HCT116 (cell line): ENCODE results near the gene ZNF750. TPM values are rescaled to one million over a fixed set of nuclear protein-coding genes. Genes with fewer than 3 reads are reported as not detected.

Experiments used
- ATAC-seq: fragments of 200-7000 bp; cut with Tn5 transposase; 2 replicates; pipeline ENCODE4 v1.9.1; 2020; ENCODE audit warnings: mild to moderate bottlenecking, moderate library complexity
- BruUV-seq: library from RNA; stranded (reverse); fragments of 400-500 nt; replicated peaks from 2 replicates; lab custom pipeline; 2021; lab: Mats Ljungman, UMichigan
- CTCF ChIA-PET: fragments of 300-600 bp; sonication (Branson Sonifier 250); formaldehyde crosslinking; loops from one replicate; lab custom pipeline; 2021; ENCODE audit warnings: antibody characterized with exemption; lab: Charles Lee
- POLR2A ChIA-PET: fragments of 300-600, 350-600 bp; sonication (Branson Sonifier 250); formaldehyde crosslinking; loops from one replicate; lab custom pipeline; 2021; ENCODE audit warnings: antibody characterized with exemption; lab: Charles Lee
- RAD21 ChIA-PET, 2 experiments: fragments of 300-600 bp; sonication (Branson Sonifier 250); formaldehyde crosslinking; loops; one replicate each; lab custom pipeline; 2023; ENCODE audit warnings: low total read pairs in 2 of 2; ENCODE audit not compliant: uncharacterized antibody in 2 of 2, unreplicated experiment in 2 of 2, low non-redundant PET in 1 of 2; lab: Charles Lee
- DNase-seq: peaks from one replicate; pipeline ENCODE4 v3.0.0-alpha.2; 2010; ENCODE audit warnings: low read depth, low spot score
- H2AFZ ChIP-seq: fragments of 200-600 bp; shearing (Covaris generic), sonication (generic); 2 replicates; pipeline ENCODE4 v1.6.1; 2017; ENCODE audit warnings: low read depth, mixed run types, mixed read lengths, antibody characterized with exemption, low read length; ENCODE audit not compliant: poor library complexity, severe bottlenecking
- H3K27ac ChIP-seq: 2 replicates; pipeline ENCODE4 v1.5.1; 2012; ENCODE audit warnings: low read depth, low read length
- H3K27me3 ChIP-seq: fragments of 200-600 bp; sonication (generic); 2 replicates; pipeline ENCODE4 v1.6.1; 2016; ENCODE audit warnings: mixed run types, low read length, mixed read lengths; ENCODE audit not compliant: insufficient read depth
- H3K36me3 ChIP-seq, 2 experiments: fragments of 200-500 bp in 1 of 2; fragments of 200-600 bp in 1 of 2; sonication (Bioruptor generic) in 1 of 2; sonication (generic) in 1 of 2; 2 replicates each; pipeline versions ENCODE4 v1.5.1 to v1.6.1; 2014 to 2016; ENCODE audit warnings: low read length in 2 of 2, inconsistent platforms in 1 of 2, mixed read lengths in 1 of 2, mixed run types in 1 of 2; ENCODE audit not compliant: insufficient read depth in 2 of 2, control insufficient read depth in 1 of 2
- H3K4me1 ChIP-seq, 2 experiments: fragments of 200-600 bp in 1 of 2; sonication (generic) in 1 of 2; 2 replicates each; pipeline versions ENCODE4 v1.5.1 to v1.6.1; 2012 to 2017; ENCODE audit warnings: low read length in 2 of 2, inconsistent platforms in 1 of 2, mild to moderate bottlenecking in 1 of 2, mixed read lengths in 1 of 2, mixed run types in 1 of 2, moderate library complexity in 1 of 2; ENCODE audit not compliant: insufficient read depth in 2 of 2, control insufficient read depth in 1 of 2
- H3K4me2 ChIP-seq: fragments of 200-600 bp; sonication (generic); 2 replicates; pipeline ENCODE4 v1.6.1; 2017; ENCODE audit warnings: mixed run types, low read length, mixed read lengths
- H3K4me3 ChIP-seq, 2 experiments: fragments of 200-600 bp in 1 of 2; sonication (generic) in 1 of 2; replicated peaks in 1 of 2; 2 replicates each; pipeline ENCODE4 v1.5.1; 2011 to 2016; ENCODE audit warnings: low read length in 2 of 2, control low read depth in 1 of 2, low read depth in 1 of 2, mild to moderate bottlenecking in 1 of 2, mixed read lengths in 1 of 2, mixed run types in 1 of 2
- H3K79me2 ChIP-seq: fragments of 200-600 bp; sonication (generic); 2 replicates; pipeline ENCODE4 v1.6.1; 2017; ENCODE audit warnings: mild to moderate bottlenecking, mixed run types, low read length, moderate library complexity, mixed read lengths; ENCODE audit not compliant: insufficient read depth
- H3K9ac ChIP-seq: fragments of 200-600 bp; sonication (generic); 2 replicates; pipeline ENCODE4 v1.6.1; 2016; ENCODE audit warnings: low read length, mixed read lengths
- H3K9me2 ChIP-seq: fragments of 200-600 bp; sonication (generic), shearing (Covaris generic); 2 replicates; pipeline ENCODE4 v1.6.1; 2017; ENCODE audit warnings: mixed run types, mild to moderate bottlenecking, moderate library complexity; ENCODE audit not compliant: insufficient read depth
- H3K9me3 ChIP-seq, 2 experiments: fragments of 200-500 bp in 1 of 2; fragments of 200-600 bp in 1 of 2; sonication (Bioruptor generic) in 1 of 2; sonication (generic) in 1 of 2; 2 replicates each; pipeline ENCODE4 v1.6.1; 2014 to 2017; ENCODE audit warnings: low read length in 2 of 2, mixed read lengths in 2 of 2, inconsistent platforms in 1 of 2, low read depth in 1 of 2, mild to moderate bottlenecking in 1 of 2, mixed run types in 1 of 2, moderate library complexity in 1 of 2; ENCODE audit not compliant: control insufficient read depth in 1 of 2, insufficient read depth in 1 of 2
- H4K20me1 ChIP-seq: fragments of 200-600 bp; sonication (generic), shearing (Covaris generic); 2 replicates; pipeline ENCODE4 v1.6.1; 2017; ENCODE audit warnings: mixed run types, mild to moderate bottlenecking, moderate library complexity; ENCODE audit not compliant: insufficient read depth
- CEBPB ChIP-seq: IDR thresholded peaks from 2 replicates; pipeline ENCODE4 v1.6.1; 2012; ENCODE audit warnings: low read depth
- EGR1 ChIP-seq: IDR thresholded peaks from 2 replicates; pipeline ENCODE4 v1.6.1; 2012; ENCODE audit warnings: low read depth
- ELF1 ChIP-seq: IDR thresholded peaks from 2 replicates; pipeline ENCODE4 v1.6.1; 2012; ENCODE audit warnings: low read depth, borderline replicate concordance
- FOSL1 ChIP-seq: IDR thresholded peaks from 2 replicates; pipeline ENCODE4 v1.6.1; 2012; ENCODE audit warnings: low read depth
- JUND ChIP-seq: IDR thresholded peaks from 2 replicates; pipeline ENCODE4 v1.6.1; 2012
- POLR2AphosphoS5 ChIP-seq: IDR thresholded peaks from 2 replicates; pipeline ENCODE4 v1.6.1; 2011; ENCODE audit warnings: mild to moderate bottlenecking, low read depth, low read length, moderate library complexity
- RAD21 ChIP-seq: IDR thresholded peaks from 2 replicates; pipeline ENCODE4 v1.6.1; 2012; ENCODE audit warnings: low read depth, mild to moderate bottlenecking
- SIN3A ChIP-seq: IDR thresholded peaks from 2 replicates; pipeline ENCODE4 v1.6.1; 2012; ENCODE audit warnings: low read depth
- SRF ChIP-seq: IDR thresholded peaks from 2 replicates; pipeline ENCODE4 v1.6.1; 2012; ENCODE audit warnings: low read depth
- ZFX ChIP-seq: fragments of 450-650 bp; IDR thresholded peaks from 2 replicates; pipeline ENCODE4 v1.6.1; 2017
- ZNF274 ChIP-seq: fragments of 200-500 bp; sonication (Bioruptor generic); IDR thresholded peaks from 2 replicates; pipeline ENCODE4 v1.6.1; 2014; ENCODE audit warnings: mild to moderate bottlenecking, low read depth, low read length, inconsistent platforms
- intact Hi-C: fragments of 100-400 bp; cut with micrococcal nuclease; formaldehyde crosslinking; loops from 2 replicates; pipeline ENCODE4 v1.10.0; 2022
- total RNA-seq: library from RNA; stranded (reverse); gene quantifications from one replicate; pipeline ENCODE4 v1.2.1, GENCODE V29; 2021; ENCODE audit not compliant: unreplicated experiment
- TF ChIP-seq, protein P1 (sequence below): IDR thresholded peaks from 2 replicates; pipeline ENCODE4 v1.6.1; 2011; ENCODE audit warnings: mild to moderate bottlenecking, low read length, moderate library complexity; ENCODE audit not compliant: insufficient replicate concordance; ENCODE audit errors: extremely low read depth
- TF ChIP-seq, protein P2 (sequence below): IDR thresholded peaks from 2 replicates; pipeline ENCODE4 v1.6.1; 2012
- TF ChIP-seq, protein P3 (sequence below): IDR thresholded peaks from 2 replicates; pipeline ENCODE4 v1.6.1; 2012
- TF ChIP-seq, protein P4 (sequence below), 3 experiments: fragments of 200-600 bp in 1 of 3; sonication (generic) in 1 of 3; IDR thresholded peaks in 2 of 3; conservative IDR thresholded peaks in 1 of 3; 2 replicates each; pipeline ENCODE4 v1.5.1; 2012 to 2017; ENCODE audit warnings: low read depth in 2 of 3, low read length in 2 of 3, antibody characterized with exemption in 1 of 3, borderline replicate concordance in 1 of 3, control low read depth in 1 of 3, mild to moderate bottlenecking in 1 of 3, mixed read lengths in 1 of 3, mixed run types in 1 of 3, moderate library complexity in 1 of 3; ENCODE audit not compliant: insufficient read depth in 1 of 3

ZNF750 gene
- total RNA-seq, 1 experiment from 2014 or later = not detected

DNA sequence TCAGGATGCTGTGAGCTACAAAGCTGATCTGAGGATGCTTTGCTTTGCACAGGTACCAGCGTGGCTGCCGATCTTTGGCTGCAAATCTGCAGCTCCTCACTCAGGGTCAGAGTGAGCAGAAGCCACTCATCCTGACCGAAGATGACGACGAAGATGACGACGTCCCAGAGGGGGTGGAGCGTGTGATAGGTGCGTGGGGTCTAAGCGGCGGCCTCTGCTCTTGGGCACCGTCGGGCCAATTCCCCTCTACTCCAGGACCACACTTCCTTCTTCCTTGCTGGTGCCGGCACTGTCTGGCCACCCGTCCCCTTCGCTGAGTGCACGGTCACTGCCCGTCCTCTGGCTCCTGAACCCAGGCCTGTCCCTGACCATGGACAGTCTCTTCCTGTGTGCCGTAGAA is 34.0 kb downstream of the ZNF750 start:
- Histone ChIP-seq H4K20me1 (0 out of 2 replicates have a peak, but pooled peaks cover 4% of the 10 kb centered on the region), H3K4me3 (no peak overlapping the region), H3K27ac (no peak overlapping the region), H3K79me2 (peaks cover 27% of the 10 kb centered on the region), H2AFZ (no peak overlapping the region), H3K4me2 (no peak overlapping the region), H3K4me1 (no peaks in the 10 kb centered on the region), H3K27me3 (no peaks in the 10 kb centered on the region), H3K9me3 (no peaks in the 10 kb centered on the region), H3K36me3 (peaks cover 0 to 13% of the 10 kb centered on the region in 2 experiments; a peak in 1 of 4 replicates), H3K9me2 (no peaks in the 10 kb centered on the region), H3K9ac (no peak overlapping the region)
- BruUV-seq = no TSS peak
- ChIA-PET RAD21 (no interaction called here), CTCF (no interaction called here), POLR2A (no interaction called here)
- intact Hi-C loops = no loop called here
- TF ChIP-seq SIN3A = no peak
- TF ChIP-seq, protein P1, sequence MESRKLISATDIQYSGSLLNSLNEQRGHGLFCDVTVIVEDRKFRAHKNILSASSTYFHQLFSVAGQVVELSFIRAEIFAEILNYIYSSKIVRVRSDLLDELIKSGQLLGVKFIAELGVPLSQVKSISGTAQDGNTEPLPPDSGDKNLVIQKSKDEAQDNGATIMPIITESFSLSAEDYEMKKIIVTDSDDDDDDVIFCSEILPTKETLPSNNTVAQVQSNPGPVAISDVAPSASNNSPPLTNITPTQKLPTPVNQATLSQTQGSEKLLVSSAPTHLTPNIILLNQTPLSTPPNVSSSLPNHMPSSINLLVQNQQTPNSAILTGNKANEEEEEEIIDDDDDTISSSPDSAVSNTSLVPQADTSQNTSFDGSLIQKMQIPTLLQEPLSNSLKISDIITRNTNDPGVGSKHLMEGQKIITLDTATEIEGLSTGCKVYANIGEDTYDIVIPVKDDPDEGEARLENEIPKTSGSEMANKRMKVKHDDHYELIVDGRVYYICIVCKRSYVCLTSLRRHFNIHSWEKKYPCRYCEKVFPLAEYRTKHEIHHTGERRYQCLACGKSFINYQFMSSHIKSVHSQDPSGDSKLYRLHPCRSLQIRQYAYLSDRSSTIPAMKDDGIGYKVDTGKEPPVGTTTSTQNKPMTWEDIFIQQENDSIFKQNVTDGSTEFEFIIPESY = no peak
- DNase-seq (no peak), ATAC-seq (no peak)

DNA sequence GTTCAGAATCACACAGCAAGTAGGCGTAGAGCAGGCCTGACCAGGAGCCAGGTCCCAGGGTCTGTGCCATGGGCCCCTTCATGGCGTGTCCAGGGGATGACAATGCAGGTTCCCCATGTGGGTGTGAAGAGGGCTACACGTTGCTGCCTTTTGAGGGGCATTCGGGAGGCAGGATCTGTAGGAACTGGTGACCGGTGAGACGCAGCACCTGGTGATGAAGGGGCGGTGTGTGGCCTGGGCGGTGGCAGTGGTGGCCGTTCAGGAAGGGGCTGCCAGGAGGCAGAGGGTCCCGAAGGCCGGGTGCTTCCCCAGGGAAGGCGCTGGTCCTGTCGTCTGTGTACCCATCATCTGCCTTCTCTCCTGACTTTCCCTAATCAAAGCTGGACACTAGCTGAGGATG is 34.6 kb downstream of the ZNF750 start:
- H3K4me3 ChIP-seq = no peak overlapping the region
- H3K9me2 ChIP-seq = no peaks in the 10 kb centered on the region
- DNase-seq (no peak), ATAC-seq (no peak)
- no peak overlapping the region for H2AFZ ChIP-seq
- H4K20me1 ChIP-seq = 0 out of 2 replicates have a peak, but pooled peaks cover 4% of the 10 kb centered on the region
- H3K4me1 ChIP-seq = no peaks in the 10 kb centered on the region
- no peak overlapping the region for H3K9ac ChIP-seq
- H3K27me3 ChIP-seq = no peaks in the 10 kb centered on the region
- BruUV-seq = no TSS peak
- peaks cover 27% of the 10 kb centered on the region for H3K79me2 ChIP-seq
- ChIA-PET POLR2A (no interaction called here), RAD21 (no interaction called here), CTCF (no interaction called here)
- H3K4me2 ChIP-seq = no peak overlapping the region
- peaks cover 0 to 14% of the 10 kb centered on the region in 2 experiments; a peak in 1 of 4 replicates for H3K36me3 ChIP-seq
- H3K9me3 ChIP-seq = no peaks in the 10 kb centered on the region
- intact Hi-C loops = no loop called here
- H3K27ac ChIP-seq = no peak overlapping the region
- TF ChIP-seq POLR2AphosphoS5 = no peak
- TF ChIP-seq, protein P2, sequence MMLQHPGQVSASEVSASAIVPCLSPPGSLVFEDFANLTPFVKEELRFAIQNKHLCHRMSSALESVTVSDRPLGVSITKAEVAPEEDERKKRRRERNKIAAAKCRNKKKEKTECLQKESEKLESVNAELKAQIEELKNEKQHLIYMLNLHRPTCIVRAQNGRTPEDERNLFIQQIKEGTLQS = no peak
- no peak for TF ChIP-seq EGR1
- TF ChIP-seq RAD21 = no peak
- TF ChIP-seq ELF1 = no peak
- TF ChIP-seq SRF = no peak
- no peak for TF ChIP-seq FOSL1
- TF ChIP-seq, protein P3, sequence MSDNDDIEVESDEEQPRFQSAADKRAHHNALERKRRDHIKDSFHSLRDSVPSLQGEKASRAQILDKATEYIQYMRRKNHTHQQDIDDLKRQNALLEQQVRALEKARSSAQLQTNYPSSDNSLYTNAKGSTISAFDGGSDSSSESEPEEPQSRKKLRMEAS = no peak
- TF ChIP-seq JUND = no peak
- TF ChIP-seq CEBPB = no peak
- TF ChIP-seq ZNF274 = no peak
- no peak for TF ChIP-seq ZFX
- no peak for TF ChIP-seq SIN3A
- TF ChIP-seq, protein P1 = no peak
- TF ChIP-seq, protein P4, sequence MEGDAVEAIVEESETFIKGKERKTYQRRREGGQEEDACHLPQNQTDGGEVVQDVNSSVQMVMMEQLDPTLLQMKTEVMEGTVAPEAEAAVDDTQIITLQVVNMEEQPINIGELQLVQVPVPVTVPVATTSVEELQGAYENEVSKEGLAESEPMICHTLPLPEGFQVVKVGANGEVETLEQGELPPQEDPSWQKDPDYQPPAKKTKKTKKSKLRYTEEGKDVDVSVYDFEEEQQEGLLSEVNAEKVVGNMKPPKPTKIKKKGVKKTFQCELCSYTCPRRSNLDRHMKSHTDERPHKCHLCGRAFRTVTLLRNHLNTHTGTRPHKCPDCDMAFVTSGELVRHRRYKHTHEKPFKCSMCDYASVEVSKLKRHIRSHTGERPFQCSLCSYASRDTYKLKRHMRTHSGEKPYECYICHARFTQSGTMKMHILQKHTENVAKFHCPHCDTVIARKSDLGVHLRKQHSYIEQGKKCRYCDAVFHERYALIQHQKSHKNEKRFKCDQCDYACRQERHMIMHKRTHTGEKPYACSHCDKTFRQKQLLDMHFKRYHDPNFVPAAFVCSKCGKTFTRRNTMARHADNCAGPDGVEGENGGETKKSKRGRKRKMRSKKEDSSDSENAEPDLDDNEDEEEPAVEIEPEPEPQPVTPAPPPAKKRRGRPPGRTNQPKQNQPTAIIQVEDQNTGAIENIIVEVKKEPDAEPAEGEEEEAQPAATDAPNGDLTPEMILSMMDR (IDR thresholded peaks at IDR 0.05 in 2 of 3, conservative IDR thresholded peaks at IDR 0.05 in 1 of 3; ENCODE audit: borderline replicate concordance in 1 of 3, insufficient read depth in 1 of 3, low read depth in 2 of 3, low read length in 2 of 3) = no peak
